IPS-11a (cell line): ENCODE measurements around the gene CDK6.

Source experiments
- H3K4me3 ChIP-seq: one replicate; pipeline ENCODE4 v1.5.1; 2013; ENCODE audit warnings: low read depth, low read length, control low read depth

Gene CDK6

DNA sequence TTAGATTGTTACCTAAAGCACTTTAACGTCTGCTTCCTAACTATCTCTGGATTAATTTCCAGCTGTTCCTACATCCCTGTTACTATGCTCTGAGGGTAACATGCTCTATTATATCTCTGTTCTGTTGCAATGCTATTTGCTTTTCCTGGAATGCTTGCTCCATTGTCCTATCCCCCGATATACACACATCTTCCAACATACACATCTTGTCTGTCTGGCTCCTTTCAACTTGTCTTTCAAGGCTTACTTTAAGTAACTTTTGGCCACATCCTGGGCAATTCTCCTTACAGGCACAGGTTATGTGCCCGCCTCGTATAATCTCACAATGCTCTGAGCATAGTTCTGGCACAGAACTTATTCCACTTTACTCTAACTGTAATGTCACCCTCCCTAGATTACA, 96.2 kb downstream of the CDK6 start:
- no peak overlapping the region for H3K4me3 ChIP-seq

- H3K4me3 ChIP-seq = no peak overlapping the region
These were observed 97.3 kb downstream of the CDK6 start for GRCh38 chr7:92739091-92739490.

DNA sequence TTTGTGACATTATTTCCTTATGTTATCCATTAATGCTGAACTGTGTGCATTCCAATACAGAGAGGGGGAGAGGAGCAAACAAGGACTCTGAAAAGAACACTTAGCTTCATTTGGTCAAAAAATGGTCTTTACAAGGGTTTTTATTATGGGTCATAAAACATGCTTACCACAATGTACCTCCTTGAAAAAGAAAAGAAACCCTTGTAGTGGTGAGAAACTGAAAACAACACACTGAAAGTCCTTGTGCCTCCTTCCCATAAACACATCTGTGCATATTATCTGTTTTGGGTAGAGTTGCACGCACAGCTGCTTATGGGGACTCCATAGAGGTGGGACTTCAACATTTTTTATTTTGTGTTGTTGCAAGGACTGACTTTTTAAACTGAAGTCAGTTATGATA, 98.7 kb downstream of the CDK6 start:
- no peak overlapping the region for H3K4me3 ChIP-seq

DNA sequence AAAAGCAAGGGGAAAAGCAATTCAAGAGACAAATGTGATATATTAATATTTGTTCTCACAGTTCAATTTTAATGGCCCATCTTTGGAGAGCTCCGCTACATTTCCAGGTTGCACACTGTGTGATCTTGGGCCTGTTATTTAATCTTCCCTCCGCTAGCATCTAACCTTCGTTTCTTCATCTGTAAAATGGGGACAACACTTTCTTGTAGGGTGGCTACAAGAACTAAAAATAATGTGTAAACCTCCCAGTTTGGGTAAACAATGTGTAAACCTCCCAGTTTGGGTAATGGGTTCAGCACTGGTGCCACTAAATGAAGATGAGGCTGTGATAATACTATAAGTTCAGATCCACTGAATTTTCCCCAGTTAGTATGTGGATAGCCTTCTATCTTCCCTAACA, 99.5 kb downstream of the CDK6 start:
- no peak overlapping the region for H3K4me3 ChIP-seq

GRCh38 chr7:92735707-92736106, 100.7 kb downstream of the CDK6 start:
- no peak overlapping the region for H3K4me3 ChIP-seq

DNA sequence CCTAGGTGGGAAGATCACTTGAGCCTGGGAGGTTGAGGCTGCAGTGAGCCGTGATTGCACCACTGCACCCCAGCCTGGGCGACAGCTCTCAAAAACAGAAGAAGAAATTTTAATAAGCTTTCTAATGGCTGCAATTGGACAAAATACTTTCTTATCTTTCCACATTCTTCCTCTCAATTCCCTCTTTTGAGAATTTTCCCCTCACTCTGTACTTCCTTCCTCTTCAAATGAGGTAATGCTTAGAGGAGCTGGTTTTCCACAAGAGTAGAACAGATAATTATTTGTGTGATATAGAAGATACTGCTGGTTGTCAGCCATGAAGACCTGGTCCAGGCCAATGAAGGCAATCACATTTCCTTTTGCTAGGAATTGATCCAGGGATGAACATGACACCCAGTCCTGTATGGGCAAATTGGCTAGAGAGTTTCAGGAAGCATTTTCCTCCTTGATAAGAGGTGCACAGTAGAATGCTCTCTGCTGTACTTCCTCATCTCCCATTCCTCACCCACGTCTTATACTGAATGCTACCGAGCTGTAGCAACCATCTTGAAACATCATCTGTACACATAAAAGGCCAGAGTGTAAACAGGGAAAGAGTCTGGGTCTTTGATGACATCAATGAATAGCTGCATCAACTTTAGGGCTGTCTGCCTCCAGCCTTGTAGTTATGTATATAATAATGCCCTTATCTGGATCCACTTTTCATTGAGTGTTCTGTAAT, 103.9 kb downstream of the CDK6 start:
- H3K4me3 ChIP-seq = no peak overlapping the region

GRCh38 chr7:92731335-92732063, 104.9 kb downstream of the CDK6 start:
- H3K4me3 ChIP-seq = no peak overlapping the region

- no peak overlapping the region for H3K4me3 ChIP-seq
These were observed 105.6 kb downstream of the CDK6 start for GRCh38 chr7:92730808-92731207.

GRCh38 chr7:92729751-92730150, 106.6 kb downstream of the CDK6 start:
- no peak overlapping the region for H3K4me3 ChIP-seq

GRCh38 chr7:92729172-92729571, 107.2 kb downstream of the CDK6 start:
- H3K4me3 ChIP-seq = no peak overlapping the region

DNA sequence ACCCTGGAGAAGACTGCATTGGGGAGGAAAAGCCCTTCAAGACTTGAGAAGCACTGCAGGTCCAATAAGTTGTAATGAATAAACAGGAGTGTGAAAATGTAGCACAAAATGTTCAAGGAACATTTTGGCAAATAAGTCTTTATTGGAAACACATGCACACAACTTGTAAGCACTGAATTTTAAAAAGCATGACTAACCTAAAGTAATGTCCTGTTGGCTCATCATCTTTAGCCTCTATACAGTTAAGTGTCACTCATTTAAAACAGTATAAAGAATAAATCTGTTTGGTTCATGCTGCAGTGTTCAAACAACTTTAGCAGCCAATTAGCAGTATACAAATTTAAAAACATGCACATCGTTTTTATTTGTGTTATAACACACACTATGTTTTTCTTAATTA, 108.6 kb downstream of the CDK6 start:
- H3K4me3 ChIP-seq = no peak overlapping the region

- no peak overlapping the region for H3K4me3 ChIP-seq
These were observed 111.0 kb downstream of the CDK6 start for GRCh38 chr7:92725161-92725925.

GRCh38 chr7:92723943-92724342, 112.4 kb downstream of the CDK6 start:
- H3K4me3 ChIP-seq = no peak overlapping the region

DNA sequence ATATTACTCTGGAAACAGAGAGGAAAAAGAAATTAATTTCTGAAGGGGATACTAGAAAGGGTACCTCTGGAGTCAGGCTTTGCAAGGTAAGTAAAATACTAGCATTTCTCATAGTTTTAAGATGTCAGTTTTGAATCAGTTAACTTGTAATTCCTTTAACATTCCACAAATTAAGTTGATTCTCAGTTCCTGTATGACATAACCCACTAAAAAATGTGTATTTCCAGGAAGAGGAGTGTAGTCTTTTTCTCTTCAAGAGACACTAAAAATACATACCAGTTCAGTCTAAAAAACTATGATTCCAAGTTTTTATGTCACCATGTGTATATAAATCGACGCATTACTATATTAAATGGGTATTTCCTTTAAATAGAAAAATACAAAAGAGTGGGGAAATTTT, 113.2 kb downstream of the CDK6 start:
- no peak overlapping the region for H3K4me3 ChIP-seq

GRCh38 chr7:92722541-92722940, 113.8 kb downstream of the CDK6 start:
- H3K4me3 ChIP-seq = no peak overlapping the region

DNA sequence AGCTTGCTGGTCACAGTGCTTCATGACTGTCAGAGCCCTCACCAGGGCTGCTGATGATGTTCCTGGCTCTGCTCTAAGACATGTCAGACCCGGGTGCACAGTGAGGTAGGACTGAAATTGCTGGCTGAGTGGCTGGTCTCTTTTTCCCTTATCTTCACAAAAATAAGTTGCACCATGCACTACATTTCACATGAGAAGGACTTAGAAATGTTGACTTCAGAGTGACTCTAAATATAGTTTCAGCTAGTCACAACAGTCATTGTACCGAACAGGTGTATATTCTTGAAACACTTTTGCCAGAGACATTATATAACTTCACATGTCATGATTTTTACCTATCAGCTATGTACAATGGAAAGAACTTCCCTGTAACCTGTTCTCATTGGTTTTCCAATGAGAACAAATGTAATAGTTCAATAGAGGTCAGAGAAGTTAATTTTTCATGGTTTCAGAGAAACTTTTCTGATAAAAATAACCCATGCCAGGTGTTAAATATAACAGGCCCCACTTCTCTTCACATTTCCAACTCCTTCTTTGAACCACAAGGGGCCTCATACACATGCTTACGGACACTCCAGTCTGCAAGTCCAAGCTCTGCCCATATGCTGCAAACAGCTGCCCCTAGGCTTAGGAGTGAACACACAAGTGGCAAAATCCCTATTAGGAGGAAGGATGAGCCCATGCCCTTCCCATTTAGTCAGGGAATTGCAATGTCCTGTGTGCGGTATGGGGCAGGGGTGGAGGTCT, 115.6 kb downstream of the CDK6 start:
- no peak overlapping the region for H3K4me3 ChIP-seq

- no peak overlapping the region for H3K4me3 ChIP-seq
These were observed 118.2 kb downstream of the CDK6 start for GRCh38 chr7:92717993-92718716.

- no peak overlapping the region for H3K4me3 ChIP-seq
These were observed 118.8 kb downstream of the CDK6 start for GRCh38 chr7:92717623-92717992.

DNA sequence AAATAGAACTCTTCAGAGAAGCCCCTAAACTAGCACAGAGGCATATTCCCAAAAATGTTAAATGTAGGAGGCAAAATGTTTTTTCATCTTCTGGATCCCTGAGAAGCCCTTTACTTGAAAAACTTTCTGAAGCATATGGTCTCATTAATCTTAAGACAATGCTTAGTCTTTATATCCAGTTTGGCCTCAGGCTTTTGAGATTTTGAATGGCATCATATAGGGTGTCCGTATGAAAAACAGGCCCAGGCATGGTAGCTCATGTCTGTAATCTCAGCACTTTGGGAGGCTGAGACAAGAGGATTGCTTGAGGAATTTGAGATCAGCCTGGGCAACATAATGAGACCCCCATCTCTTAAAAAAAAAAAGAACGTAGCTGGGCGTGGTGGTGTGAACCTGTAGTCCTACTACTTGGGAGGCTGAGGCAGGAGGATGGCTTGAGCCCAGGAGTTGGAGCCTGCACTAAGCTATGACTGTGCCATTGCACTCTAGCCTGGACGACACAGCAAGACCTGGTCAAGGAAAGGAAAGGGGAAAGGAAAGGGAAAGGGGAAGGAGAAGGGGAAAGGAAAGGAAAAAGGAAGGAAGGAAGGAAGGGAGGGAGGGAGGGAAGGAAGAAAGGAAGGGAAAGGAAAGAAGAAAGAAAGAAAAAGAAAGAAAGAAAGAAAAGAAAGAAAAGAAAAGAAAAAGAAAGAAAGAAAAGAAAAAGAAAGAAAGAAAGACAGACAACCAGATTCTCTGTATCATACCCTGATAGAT, 119.4 kb downstream of the CDK6 start:
- no peak overlapping the region for H3K4me3 ChIP-seq

GRCh38 chr7:92715963-92716362, 120.4 kb downstream of the CDK6 start:
- H3K4me3 ChIP-seq = no peak overlapping the region
